MM.1S (cell line): ENCODE results near the gene TMEM221.
A peak's percentile ranks its signal among the peaks of the same experiment; 100 is the strongest.

Experiments used
- DNase-seq: peaks from one replicate; pipeline ENCODE4 v3.0.0-alpha.2; 2015
- H2AFZ ChIP-seq: fragments of 300-600 bp; sonication (generic); 2 replicates; pipeline ENCODE4 v1.6.0; 2016; ENCODE audit warnings: antibody characterized with exemption, low read length
- H3F3A ChIP-seq: fragments of 300-600 bp; sonication (generic); 2 replicates; pipeline ENCODE4 v1.6.1; 2016; ENCODE audit warnings: mild to moderate bottlenecking, antibody characterized with exemption, low read length, moderate library complexity, mixed read lengths; ENCODE audit not compliant: insufficient read depth
- H3K27ac ChIP-seq: fragments of 300-600 bp; sonication (generic); 2 replicates; pipeline ENCODE4 v1.5.1; 2016; ENCODE audit warnings: mild to moderate bottlenecking, low read length
- H3K27me3 ChIP-seq: fragments of 300-600 bp; sonication (generic); replicated peaks from 2 replicates; pipeline ENCODE4 v1.6.0; 2016; ENCODE audit warnings: low read length; ENCODE audit not compliant: insufficient read depth
- H3K36me3 ChIP-seq: fragments of 300-600 bp; sonication (generic); replicated peaks from 2 replicates; pipeline ENCODE4 v1.6.1; 2016; ENCODE audit warnings: mild to moderate bottlenecking, low read length, mixed read lengths; ENCODE audit not compliant: insufficient read depth
- H3K4me1 ChIP-seq: fragments of 300-600 bp; sonication (generic); 2 replicates; pipeline ENCODE4 v1.6.1; 2016; ENCODE audit warnings: low read length, mixed read lengths
- H3K4me2 ChIP-seq: fragments of 300-600 bp; sonication (generic); 2 replicates; pipeline ENCODE4 v1.6.0; 2016; ENCODE audit warnings: low read depth, low read length
- H3K4me3 ChIP-seq: fragments of 300-600 bp; sonication (generic); 2 replicates; pipeline ENCODE4 v1.5.1; 2016; ENCODE audit warnings: low read length, mixed read lengths
- H3K79me2 ChIP-seq: fragments of 300-600 bp; sonication (generic); 2 replicates; pipeline ENCODE4 v1.6.1; 2016; ENCODE audit warnings: mixed run types, low read length, mixed read lengths
- H3K9ac ChIP-seq: fragments of 300-600 bp; sonication (generic); 2 replicates; pipeline ENCODE4 v1.6.1; 2016; ENCODE audit warnings: low read length, mixed read lengths
- H3K9me2 ChIP-seq: fragments of 300-600 bp; sonication (generic); replicated peaks from 2 replicates; pipeline ENCODE4 v1.6.1; 2016; ENCODE audit warnings: mild to moderate bottlenecking, low read length, mixed read lengths; ENCODE audit not compliant: insufficient read depth
- H3K9me3 ChIP-seq: fragments of 300-600 bp; sonication (generic); replicated peaks from 2 replicates; pipeline ENCODE4 v1.6.1; 2016; ENCODE audit warnings: mild to moderate bottlenecking, low read length, mixed read lengths; ENCODE audit not compliant: insufficient read depth
- H4K20me1 ChIP-seq: fragments of 300-600 bp; sonication (generic); 2 replicates; pipeline ENCODE4 v1.6.1; 2016; ENCODE audit warnings: mild to moderate bottlenecking, low read length, moderate library complexity, mixed read lengths; ENCODE audit not compliant: insufficient read depth
- CTCF ChIP-seq: fragments of 300-600 bp; sonication (generic); IDR thresholded peaks from 2 replicates; pipeline ENCODE4 v1.5.1; 2016; ENCODE audit warnings: antibody characterized with exemption, low read length, mixed read lengths
- EZH2 ChIP-seq: fragments of 300-600 bp; sonication (generic); optimal IDR thresholded peaks from 2 replicates; pipeline ENCODE3; 2017; ENCODE audit warnings: low read depth, mild to moderate bottlenecking, antibody characterized with exemption, low read length, mixed read lengths
- EZH2phosphoT487 ChIP-seq: fragments of 300-600 bp; sonication (generic); IDR thresholded peaks from 2 replicates; pipeline ENCODE4 v1.6.1; 2018; ENCODE audit warnings: antibody characterized with exemption, low read length

TMEM221 gene

GRCh38 chr19:17470068-17470841 is 21.8 kb upstream of the TMEM221 start, which contains the start of gene SLC27A1:
Gene SLC27A1 (plus strand): TSS chr19:17470524. CDS start chr19:17470541, 17 bp downstream.
- peak within 1 kb of the TSS; percentile 57 for H3K4me3 ChIP-seq
- peak within 1 kb of the TSS; percentile 58 for H3K4me2 ChIP-seq
- peaks cover 28% of the 10 kb centered on the region for H3K27me3 ChIP-seq
- no peak for TF ChIP-seq EZH2
- no peak for TF ChIP-seq EZH2phosphoT487
- no peak for TF ChIP-seq CTCF
- H3K9me3 ChIP-seq = no peaks in the 10 kb centered on the region
- peak within 1 kb of the TSS; percentile 52 for H2AFZ ChIP-seq
- no peaks in the 10 kb centered on the region for H4K20me1 ChIP-seq
- H3K9ac ChIP-seq = no peak within 1 kb of the TSS; the same call in 1 of the 2 replicates
- no peak within 1 kb of the TSS for H3K27ac ChIP-seq
- H3K36me3 ChIP-seq = no peaks in the 10 kb centered on the region
- DNase-seq = peak; percentile 90
- no peaks in the 10 kb centered on the region for H3K79me2 ChIP-seq
- H3F3A ChIP-seq = no peaks in the 10 kb centered on the region
- no peaks in the 10 kb centered on the region for H3K9me2 ChIP-seq
- H3K4me1 ChIP-seq = 0 out of 2 replicates have a peak, but pooled peaks cover 4% of the 10 kb centered on the region

- Histone ChIP-seq H3K4me2 (peak overlapping the region; percentile 58), H3K9me2 (no peaks in the 10 kb centered on the region), H3F3A (no peaks in the 10 kb centered on the region), H2AFZ (peak overlapping the region; percentile 52), H4K20me1 (no peaks in the 10 kb centered on the region), H3K27me3 (peaks cover 35% of the 10 kb centered on the region), H3K4me1 (0 out of 2 replicates have a peak, but pooled peaks cover 4% of the 10 kb centered on the region), H3K9me3 (no peaks in the 10 kb centered on the region), H3K4me3 (peak overlapping the region; percentile 57), H3K79me2 (no peaks in the 10 kb centered on the region), H3K27ac (no peak overlapping the region), H3K36me3 (no peaks in the 10 kb centered on the region), H3K9ac (no peak overlapping the region; the same call in 1 of the 2 replicates)
- TF ChIP-seq EZH2 (no peak), EZH2phosphoT487 (no peak), CTCF (no peak)
- DNase-seq = peak; percentile 83
These were observed 21.1 kb upstream of the TMEM221 start for GRCh38 chr19:17469481-17470067.

GRCh38 chr19:17469092-17469480 is 20.6 kb upstream of the TMEM221 start:
- H3K79me2 ChIP-seq = no peaks in the 10 kb centered on the region
- H3K4me1 ChIP-seq = 0 out of 2 replicates have a peak, but pooled peaks cover 4% of the 10 kb centered on the region
- H4K20me1 ChIP-seq = no peaks in the 10 kb centered on the region
- H3K9ac ChIP-seq = no peak overlapping the region; the same call in 1 of the 2 replicates
- no peaks in the 10 kb centered on the region for H3K9me3 ChIP-seq
- no peak overlapping the region for H3K27ac ChIP-seq
- no peaks in the 10 kb centered on the region for H3K36me3 ChIP-seq
- peaks cover 40% of the 10 kb centered on the region for H3K27me3 ChIP-seq
- peak overlapping the region; percentile 57 for H3K4me3 ChIP-seq
- H3K4me2 ChIP-seq = peak overlapping the region; percentile 58
- H3F3A ChIP-seq = no peaks in the 10 kb centered on the region
- TF ChIP-seq EZH2 (no peak), CTCF (no peak), EZH2phosphoT487 (no peak)
- H2AFZ ChIP-seq = peak overlapping the region; percentile 52; the same call in 1 of the 2 replicates
- H3K9me2 ChIP-seq = no peaks in the 10 kb centered on the region
- no peak for DNase-seq
